ENCODE measurements around the gene QSOX2. TPM values are rescaled to one million over a fixed set of nuclear protein-coding genes. Genes with fewer than 3 reads are reported as not detected.

Gene QSOX2
- total and polyA plus RNA-seq, 8 donors: 1.5 to 33.5 (median 5.4) TPM

GRCh38 chr9:136163248-136163850 lies 82.3 kb downstream of the QSOX2 start:
- no peak for DNase-seq
- H3K36me3 ChIP-seq: no peaks in the 10 kb centered on the region
- H3K27me3 ChIP-seq: peaks cover 0 to 37% (median 5%) of the 10 kb centered on the region in 3 donors
- peaks cover 0 to 15% (median 4%) of the 10 kb centered on the region in 4 donors for H3K9me3 ChIP-seq
- H3K4me1 ChIP-seq: no peaks in the 10 kb centered on the region
- no peak overlapping the region for H3K4me3 ChIP-seq
- TF ChIP-seq EP300 (IDR thresholded peaks at IDR 0.05): no peak
- no peak for TF ChIP-seq CTCF (IDR thresholded peaks at IDR 0.05)
- no peak for TF ChIP-seq POLR2A (IDR thresholded peaks at IDR 0.05)
- no peak for TF ChIP-seq POLR2AphosphoS5 (IDR thresholded peaks at IDR 0.05)
- intact Hi-C loops (cut with DNase I; ENCODE audit: low total_unique reads): no loop called here
- H3K27ac ChIP-seq: no peak overlapping the region
- WGBS, 5 donors: 54 to 78% (median 63%) methylated on average over 1 of the region's 1 CpG

GRCh38 chr9:136160995-136161610 lies 84.5 kb downstream of the QSOX2 start:
- Histone ChIP-seq H3K27ac (no peak overlapping the region), H3K36me3 (no peaks in the 10 kb centered on the region), H3K27me3 (peaks cover 3 to 57% (median 24%) of the 10 kb centered on the region in 3 donors), H3K9me3 (peaks cover 0 to 6% (median 3%) of the 10 kb centered on the region in 4 donors), H3K4me3 (no peak overlapping the region), H3K4me1 (peaks cover 0 to 6% (median 0%) of the 10 kb centered on the region in 4 donors)
- no peak for DNase-seq
- intact Hi-C loops (cut with DNase I; ENCODE audit: low total_unique reads): no loop called here
- no peak for TF ChIP-seq POLR2A (IDR thresholded peaks at IDR 0.05)
- TF ChIP-seq POLR2AphosphoS5 (IDR thresholded peaks at IDR 0.05): no peak
- no peak for TF ChIP-seq CTCF (IDR thresholded peaks at IDR 0.05)
- TF ChIP-seq EP300 (IDR thresholded peaks at IDR 0.05): no peak
- WGBS, 5 donors: 51 to 84% (median 61%) methylated on average over 5 to 10 of the region's 10 CpGs

GRCh38 chr9:136160381-136160841 lies 85.2 kb downstream of the QSOX2 start:
- no peak overlapping the region for H3K27ac ChIP-seq
- H3K9me3 ChIP-seq: peaks cover 0 to 5% (median 2%) of the 10 kb centered on the region in 4 donors
- intact Hi-C loops (cut with DNase I; ENCODE audit: low total_unique reads): no loop called here
- WGBS, 5 donors: 42 to 56% (median 51%) methylated on average over 11 to 12 of the region's 12 CpGs
- H3K36me3 ChIP-seq: no peaks in the 10 kb centered on the region
- DNase-seq: no peak
- peaks cover 0 to 6% (median 0%) of the 10 kb centered on the region in 4 donors for H3K4me1 ChIP-seq
- TF ChIP-seq EP300 (IDR thresholded peaks at IDR 0.05) (no peak), POLR2AphosphoS5 (IDR thresholded peaks at IDR 0.05) (no peak), CTCF (IDR thresholded peaks at IDR 0.05) (no peak), POLR2A (IDR thresholded peaks at IDR 0.05) (no peak)
- peaks cover 3 to 64% (median 28%) of the 10 kb centered on the region in 3 donors for H3K27me3 ChIP-seq
- no peak overlapping the region for H3K4me3 ChIP-seq

- Histone ChIP-seq H3K27me3 (peaks cover 3 to 70% (median 29%) of the 10 kb centered on the region in 3 donors), H3K36me3 (no peaks in the 10 kb centered on the region), H3K27ac (no peak overlapping the region), H3K4me3 (no peak overlapping the region), H3K9me3 (peaks cover 0 to 5% (median 2%) of the 10 kb centered on the region in 4 donors), H3K4me1 (peaks cover 0 to 6% (median 0%) of the 10 kb centered on the region in 4 donors)
- DNase-seq: no peak
- no peak for TF ChIP-seq POLR2A (IDR thresholded peaks at IDR 0.05)
- no peak for TF ChIP-seq POLR2AphosphoS5 (IDR thresholded peaks at IDR 0.05)
- no peak for TF ChIP-seq CTCF (IDR thresholded peaks at IDR 0.05)
- TF ChIP-seq EP300 (IDR thresholded peaks at IDR 0.05): no peak
- intact Hi-C loops (cut with DNase I; ENCODE audit: low total_unique reads): no loop called here
- 81 to 93% (median 89%) methylated on average over 10 to 16 of the region's 16 CpGs for WGBS, 5 donors
Observed at GRCh38 chr9:136159851-136160250, 85.8 kb downstream of the QSOX2 start.

All from stomach (tissue), 9 donors.